HEK293T (cell line): Measurements from ENCODE around the gene KIAA1614.

Experiments
- CTCF ChIA-PET: fragments of 350-600 bp; formaldehyde crosslinking; extraction: SDS; loops from one replicate; lab custom pipeline; 2021; ENCODE audit warnings: antibody characterized with exemption, inconsistent platforms; lab: Yijun Ruan, JAX
- POLR2A ChIA-PET: fragments of 350-600 bp; formaldehyde crosslinking; extraction: SDS; loops from one replicate; lab custom pipeline; 2020; ENCODE audit warnings: antibody characterized with exemption, inconsistent platforms; lab: Yijun Ruan, JAX
- DNase-seq: peaks from one replicate; pipeline ENCODE4 v3.0.0; 2012; ENCODE audit warnings: mixed read lengths; ENCODE audit errors: extremely low spot score
- ARNT ChIP-seq: fragments of 450-650 bp; IDR thresholded peaks from 2 replicates; pipeline ENCODE4 v1.6.1; 2017; ENCODE audit warnings: mild to moderate bottlenecking
- BHLHE40 ChIP-seq: fragments of 450-650 bp; IDR thresholded peaks from 2 replicates; pipeline ENCODE4 v1.6.1; 2016; ENCODE audit warnings: mild to moderate bottlenecking, moderate library complexity, borderline replicate concordance
- CTBP1 ChIP-seq: fragments of 450-650 bp; IDR thresholded peaks from 2 replicates; pipeline ENCODE4 v1.6.1; 2016; ENCODE audit warnings: borderline replicate concordance
- ELF4 ChIP-seq: fragments of 450-650 bp; IDR thresholded peaks from 2 replicates; pipeline ENCODE4 v1.6.1; 2017; ENCODE audit warnings: antibody characterized with exemption
- FOXA1 ChIP-seq: fragments of 450-650 bp; IDR thresholded peaks from 2 replicates; pipeline ENCODE4 v1.6.1; 2016; ENCODE audit warnings: mild to moderate bottlenecking
- FOXK2 ChIP-seq: fragments of 450-650 bp; IDR thresholded peaks from 2 replicates; pipeline ENCODE4 v1.6.1; 2016; ENCODE audit warnings: mild to moderate bottlenecking
- FOXM1 ChIP-seq: fragments of 450-650 bp; IDR thresholded peaks from 2 replicates; pipeline ENCODE4 v1.6.1; 2017; ENCODE audit warnings: mild to moderate bottlenecking, borderline replicate concordance
- HDGF ChIP-seq: fragments of 450-650 bp; IDR thresholded peaks from 2 replicates; pipeline ENCODE4 v1.6.1; 2017; ENCODE audit warnings: antibody characterized with exemption, borderline replicate concordance
- L3MBTL2 ChIP-seq: fragments of 450-650 bp; conservative IDR thresholded peaks from 2 replicates; pipeline ENCODE4 v1.6.1; 2016; ENCODE audit warnings: mild to moderate bottlenecking
- LEF1 ChIP-seq: fragments of 450-650 bp; IDR thresholded peaks from 2 replicates; pipeline ENCODE4 v1.6.1; 2017; ENCODE audit warnings: mild to moderate bottlenecking, borderline replicate concordance
- NFRKB ChIP-seq: fragments of 450-650 bp; IDR thresholded peaks from 2 replicates; pipeline ENCODE4 v1.6.1; 2016; ENCODE audit warnings: mild to moderate bottlenecking, moderate library complexity
- SP1 ChIP-seq: fragments of 450-650 bp; IDR thresholded peaks from 2 replicates; pipeline ENCODE4 v1.6.1; 2017
- SUZ12 ChIP-seq: fragments of 450-650 bp; IDR thresholded peaks from 2 replicates; pipeline ENCODE4 v1.6.1; 2016; ENCODE audit warnings: mild to moderate bottlenecking
- TARDBP ChIP-seq: fragments of 450-650 bp; IDR thresholded peaks from 2 replicates; pipeline ENCODE4 v1.6.1; 2016
- ZNF384 ChIP-seq: fragments of 450-650 bp; IDR thresholded peaks from 2 replicates; pipeline ENCODE4 v1.6.1; 2016
- TF ChIP-seq, protein P1 (sequence below): fragments of 450-650 bp; IDR thresholded peaks from 2 replicates; pipeline ENCODE4 v1.6.1; 2016

Gene KIAA1614

DNA sequence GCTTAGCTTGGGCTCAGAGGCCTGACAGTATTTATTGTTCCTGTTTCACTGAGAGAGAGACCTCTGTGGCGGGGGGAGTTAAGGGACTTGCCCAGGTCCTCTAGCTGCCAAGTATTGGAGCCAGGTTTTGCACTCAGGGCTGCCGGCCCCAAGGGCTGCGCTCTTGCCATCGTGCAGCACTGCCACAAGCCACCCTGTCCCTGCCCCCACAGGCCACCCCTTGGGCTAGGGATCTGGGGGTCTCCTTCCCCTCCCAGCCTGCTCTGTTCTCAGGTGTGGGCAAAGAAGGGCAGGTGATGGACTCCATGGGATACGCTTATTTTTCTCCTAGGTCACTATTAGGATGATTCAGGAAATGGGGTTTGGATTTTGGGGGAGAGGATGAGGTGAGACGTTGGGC, 8.7 kb downstream of the KIAA1614 start:
- DNase-seq = no peak
- POLR2A ChIA-PET = no interaction called here
- no peak for TF ChIP-seq SUZ12
- no peak for TF ChIP-seq ARNT
- TF ChIP-seq FOXK2 = no peak
- no peak for TF ChIP-seq SP1
- TF ChIP-seq ELF4 = no peak
- TF ChIP-seq, protein P1, sequence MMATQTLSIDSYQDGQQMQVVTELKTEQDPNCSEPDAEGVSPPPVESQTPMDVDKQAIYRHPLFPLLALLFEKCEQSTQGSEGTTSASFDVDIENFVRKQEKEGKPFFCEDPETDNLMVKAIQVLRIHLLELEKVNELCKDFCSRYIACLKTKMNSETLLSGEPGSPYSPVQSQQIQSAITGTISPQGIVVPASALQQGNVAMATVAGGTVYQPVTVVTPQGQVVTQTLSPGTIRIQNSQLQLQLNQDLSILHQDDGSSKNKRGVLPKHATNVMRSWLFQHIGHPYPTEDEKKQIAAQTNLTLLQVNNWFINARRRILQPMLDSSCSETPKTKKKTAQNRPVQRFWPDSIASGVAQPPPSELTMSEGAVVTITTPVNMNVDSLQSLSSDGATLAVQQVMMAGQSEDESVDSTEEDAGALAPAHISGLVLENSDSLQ = no peak
- TF ChIP-seq LEF1 = no peak
- CTCF ChIA-PET = no interaction called here

DNA sequence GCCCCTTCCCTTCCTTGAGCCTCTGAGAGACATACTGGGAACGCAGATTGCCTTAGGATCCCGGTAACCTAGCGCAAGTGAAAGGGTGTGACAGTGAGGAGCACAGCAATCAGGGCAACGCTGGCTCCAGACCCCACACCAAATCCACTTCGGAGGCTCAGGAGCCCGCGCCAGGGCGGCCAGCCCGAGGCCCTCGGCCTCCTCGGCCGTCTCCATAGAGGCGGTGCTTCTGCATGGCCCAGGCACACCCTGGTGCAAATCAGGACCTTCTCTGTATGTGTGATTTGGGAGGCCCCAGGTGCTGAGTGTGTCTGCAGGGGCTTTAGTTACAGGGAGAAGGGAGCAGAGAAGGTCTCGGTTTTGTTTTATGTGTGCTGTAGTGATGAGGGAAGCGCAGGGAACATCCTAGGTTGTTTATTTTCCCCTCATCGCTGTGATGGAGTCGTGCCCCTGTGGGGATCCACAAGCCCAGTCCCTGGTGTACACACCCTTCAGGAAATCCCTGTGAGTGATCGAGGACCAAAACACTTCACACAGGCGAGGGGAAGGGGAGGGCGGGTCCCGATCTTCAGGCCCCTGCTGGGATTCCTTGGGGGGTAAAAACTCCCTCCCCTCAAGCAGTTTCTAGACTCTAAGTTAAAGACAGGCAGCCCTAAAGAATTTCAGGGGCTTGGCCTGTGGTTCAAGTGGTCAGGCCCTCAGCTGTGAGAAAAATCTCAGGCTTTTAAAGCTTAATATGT, 9.4 kb downstream of the KIAA1614 start:
- POLR2A ChIA-PET = no interaction called here
- CTCF ChIA-PET = no interaction called here
- no peak for DNase-seq
- TF ChIP-seq NFRKB = no peak
- no peak for TF ChIP-seq HDGF
- no peak for TF ChIP-seq ELF4
- TF ChIP-seq TARDBP = no peak
- no peak for TF ChIP-seq SP1
- no peak for TF ChIP-seq L3MBTL2
- TF ChIP-seq, protein P1 = no peak
- no peak for TF ChIP-seq BHLHE40
- TF ChIP-seq FOXM1 = no peak
- TF ChIP-seq SUZ12 = no peak
- TF ChIP-seq FOXA1 = no peak
- TF ChIP-seq LEF1 = no peak
- no peak for TF ChIP-seq ARNT
- no peak for TF ChIP-seq ZNF384
- TF ChIP-seq FOXK2 = no peak
- TF ChIP-seq CTBP1 = no peak

DNA sequence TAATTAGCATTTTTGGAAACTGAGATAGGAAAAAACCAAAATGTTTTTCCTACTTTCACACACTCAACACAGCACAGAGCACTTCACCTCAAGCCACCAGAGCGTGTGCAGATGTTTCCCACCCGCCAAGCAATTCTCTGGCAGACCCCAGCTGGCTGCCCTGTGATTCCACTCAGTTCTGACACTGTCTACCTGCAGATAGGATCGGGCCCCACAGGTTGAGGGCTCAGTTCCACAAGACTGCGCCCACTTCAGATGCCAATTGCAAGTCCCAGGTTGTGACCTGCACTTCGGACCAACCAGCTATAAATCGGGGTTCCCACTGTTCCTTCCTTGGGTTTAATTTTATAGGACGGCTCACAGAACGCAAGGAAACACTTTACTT, 9.9 kb downstream of the KIAA1614 start:
- TF ChIP-seq SUZ12 = no peak
- no peak for TF ChIP-seq SP1
- TF ChIP-seq NFRKB = no peak
- no peak for TF ChIP-seq ELF4
- no peak for TF ChIP-seq FOXA1
- no peak for TF ChIP-seq HDGF
- TF ChIP-seq ZNF384 = no peak
- no peak for TF ChIP-seq CTBP1
- no peak for TF ChIP-seq FOXK2
- no peak for TF ChIP-seq L3MBTL2
- TF ChIP-seq, protein P1 = no peak
- TF ChIP-seq BHLHE40 = no peak
- no peak for TF ChIP-seq ARNT
- no peak for TF ChIP-seq FOXM1
- ChIA-PET CTCF (no interaction called here), POLR2A (no interaction called here)
- DNase-seq = no peak

DNA sequence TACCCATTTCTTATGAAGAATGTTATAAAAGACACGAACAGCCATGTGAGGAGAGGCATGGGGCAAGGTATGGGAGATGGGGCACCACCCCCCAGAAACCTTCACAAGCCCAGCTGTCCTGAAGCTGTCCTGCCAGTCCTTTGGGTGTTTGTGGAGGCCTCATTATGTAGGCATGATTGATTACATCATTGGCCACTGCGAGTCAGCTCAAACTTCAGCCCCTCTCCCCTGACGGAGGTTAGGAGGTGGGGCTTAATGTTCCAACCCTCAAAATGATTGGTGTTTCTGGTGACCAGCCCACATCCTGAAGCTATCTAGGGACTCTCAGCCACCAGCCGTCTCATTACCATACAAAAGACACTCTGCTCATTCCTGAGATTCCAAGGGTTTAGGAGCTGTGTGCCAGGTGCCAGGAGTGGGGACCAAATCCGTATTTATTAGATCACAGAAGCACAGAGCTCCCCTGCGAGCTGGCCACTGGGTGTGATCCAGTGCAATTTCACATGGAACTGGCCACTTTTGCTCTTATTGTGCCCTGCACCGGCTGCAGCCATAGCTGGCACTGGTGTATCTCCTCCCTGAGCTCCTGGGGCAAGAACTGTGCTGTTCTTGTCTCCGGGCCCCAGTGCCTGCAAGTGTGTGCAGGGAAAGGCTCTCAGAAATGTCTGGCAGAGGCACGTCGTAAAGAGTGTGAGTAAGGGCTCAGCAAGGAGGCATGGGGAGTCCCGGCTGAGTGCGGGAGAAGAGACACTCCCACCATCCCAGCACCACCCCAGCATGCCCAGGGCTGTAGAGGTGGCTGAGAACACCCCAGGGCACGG, 10.5 kb downstream of the KIAA1614 start:
- no peak for TF ChIP-seq CTBP1
- TF ChIP-seq FOXM1 = no peak
- TF ChIP-seq, protein P1 = peak; percentile 88
- CTCF ChIA-PET = no interaction called here
- POLR2A ChIA-PET = interaction anchor here (0.6 kb wide), 1 partner anchor 110 kb away, joined by 3 read pairs; no protein-coding TSS in a partner anchor
- peak; percentile 41 for DNase-seq

DNA sequence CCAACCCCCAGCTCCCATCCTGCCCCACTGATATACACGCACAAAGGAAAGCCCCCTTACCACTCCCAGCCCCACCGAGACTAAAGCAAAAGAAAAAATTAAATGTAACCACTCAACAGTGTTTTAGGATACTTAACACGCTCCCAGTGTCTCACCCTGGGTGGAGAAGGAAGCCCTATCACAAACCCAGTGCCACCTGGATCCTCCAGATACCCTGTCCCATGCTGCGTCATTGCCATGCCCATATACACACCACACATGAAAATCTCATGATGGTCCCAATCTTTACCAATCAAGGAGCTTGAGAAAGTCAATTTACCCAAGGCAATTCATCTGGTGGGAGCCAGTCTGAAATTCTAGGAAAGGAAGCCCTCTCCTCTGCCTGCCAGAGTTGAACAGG, 11.2 kb downstream of the KIAA1614 start:
- ChIA-PET CTCF (no interaction called here), POLR2A (no interaction called here)
- no peak for TF ChIP-seq SP1
- TF ChIP-seq NFRKB = no peak
- TF ChIP-seq L3MBTL2 = no peak
- no peak for TF ChIP-seq FOXM1
- no peak for TF ChIP-seq SUZ12
- TF ChIP-seq ELF4 = no peak
- no peak for TF ChIP-seq BHLHE40
- no peak for TF ChIP-seq FOXA1
- TF ChIP-seq FOXK2 = no peak
- TF ChIP-seq CTBP1 = no peak
- TF ChIP-seq, protein P1 = no peak
- TF ChIP-seq TARDBP = no peak
- TF ChIP-seq ARNT = no peak
- no peak for TF ChIP-seq LEF1
- TF ChIP-seq HDGF = no peak
- TF ChIP-seq ZNF384 = no peak
- DNase-seq = no peak
